HG02973 (cell line): Measurements from ENCODE around the gene TUBGCP4.
"Not testable (repeated sequence)": the region's sequence is repeated elsewhere in the genome, so short reads cannot be mapped to it uniquely, and the experiment has no call there.

Experiments used
- ATAC-seq: cut with Tn5 transposase; IDR thresholded peaks from one replicate; pipeline ENCODE4 v1.9.1; 2021; ENCODE audit warnings: moderate library complexity; ENCODE audit not compliant: unreplicated experiment

The TUBGCP4 gene, protein sequence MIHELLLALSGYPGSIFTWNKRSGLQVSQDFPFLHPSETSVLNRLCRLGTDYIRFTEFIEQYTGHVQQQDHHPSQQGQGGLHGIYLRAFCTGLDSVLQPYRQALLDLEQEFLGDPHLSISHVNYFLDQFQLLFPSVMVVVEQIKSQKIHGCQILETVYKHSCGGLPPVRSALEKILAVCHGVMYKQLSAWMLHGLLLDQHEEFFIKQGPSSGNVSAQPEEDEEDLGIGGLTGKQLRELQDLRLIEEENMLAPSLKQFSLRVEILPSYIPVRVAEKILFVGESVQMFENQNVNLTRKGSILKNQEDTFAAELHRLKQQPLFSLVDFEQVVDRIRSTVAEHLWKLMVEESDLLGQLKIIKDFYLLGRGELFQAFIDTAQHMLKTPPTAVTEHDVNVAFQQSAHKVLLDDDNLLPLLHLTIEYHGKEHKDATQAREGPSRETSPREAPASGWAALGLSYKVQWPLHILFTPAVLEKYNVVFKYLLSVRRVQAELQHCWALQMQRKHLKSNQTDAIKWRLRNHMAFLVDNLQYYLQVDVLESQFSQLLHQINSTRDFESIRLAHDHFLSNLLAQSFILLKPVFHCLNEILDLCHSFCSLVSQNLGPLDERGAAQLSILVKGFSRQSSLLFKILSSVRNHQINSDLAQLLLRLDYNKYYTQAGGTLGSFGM

DNA sequence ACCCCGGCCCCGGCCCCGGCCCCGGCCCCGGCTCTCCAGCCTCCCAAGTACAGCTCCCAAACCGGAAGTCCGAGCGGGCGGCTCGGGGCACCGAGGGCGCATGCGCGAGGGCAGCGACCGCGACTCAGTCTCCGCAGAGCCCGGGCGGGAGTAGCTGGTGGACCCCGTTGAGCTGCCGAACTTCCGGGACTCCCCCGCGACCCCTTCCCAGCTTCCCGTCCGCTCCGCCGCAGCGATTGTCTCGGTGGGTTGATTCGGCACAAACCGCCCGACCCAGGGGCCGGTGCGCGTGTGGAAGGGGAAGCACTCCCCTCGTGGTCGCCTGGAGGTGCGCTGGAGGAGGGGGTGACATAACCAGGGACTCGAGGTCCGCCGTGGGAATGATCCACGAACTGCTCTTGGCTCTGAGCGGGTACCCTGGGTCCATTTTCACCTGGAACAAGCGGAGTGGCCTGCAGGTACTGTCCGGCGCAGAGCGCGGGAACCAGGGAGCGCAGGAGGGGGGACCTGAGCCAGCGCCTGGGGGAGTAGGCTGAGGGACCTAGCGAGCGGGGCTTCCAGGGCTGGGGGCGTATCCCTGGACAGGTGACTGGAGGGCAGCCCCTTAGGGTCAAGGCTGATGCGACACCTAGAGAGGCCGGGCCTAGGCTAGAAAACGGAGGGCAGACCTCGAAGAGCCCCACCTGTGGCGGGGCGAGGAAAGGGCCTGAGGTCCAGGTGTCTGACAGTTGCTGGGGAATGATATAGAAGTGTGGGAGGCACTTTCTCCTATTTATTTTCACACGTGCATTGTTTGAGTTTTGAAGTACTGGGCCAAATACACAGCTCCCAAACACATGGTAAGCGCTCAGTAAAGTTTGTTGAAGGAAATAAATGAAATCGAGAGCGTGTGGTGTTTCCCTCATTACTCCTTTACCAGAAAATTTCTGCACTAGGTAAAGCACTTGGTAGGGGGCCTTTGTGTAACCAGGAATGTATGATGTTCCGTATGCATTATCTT, at the start of gene TUBGCP4, which contains the start of gene ZSCAN29:
TUBGCP4 (plus strand) TSS at position 127 of the 1,000 bp plus-strand sequence; CDS start at position 381, 254 bp downstream.
ZSCAN29 (minus strand) TSS at position 69 of the 1,000 bp plus-strand sequence. CDS start 1,130 bp downstream, outside the sequence.
- ATAC-seq: peak; percentile 70

DNA sequence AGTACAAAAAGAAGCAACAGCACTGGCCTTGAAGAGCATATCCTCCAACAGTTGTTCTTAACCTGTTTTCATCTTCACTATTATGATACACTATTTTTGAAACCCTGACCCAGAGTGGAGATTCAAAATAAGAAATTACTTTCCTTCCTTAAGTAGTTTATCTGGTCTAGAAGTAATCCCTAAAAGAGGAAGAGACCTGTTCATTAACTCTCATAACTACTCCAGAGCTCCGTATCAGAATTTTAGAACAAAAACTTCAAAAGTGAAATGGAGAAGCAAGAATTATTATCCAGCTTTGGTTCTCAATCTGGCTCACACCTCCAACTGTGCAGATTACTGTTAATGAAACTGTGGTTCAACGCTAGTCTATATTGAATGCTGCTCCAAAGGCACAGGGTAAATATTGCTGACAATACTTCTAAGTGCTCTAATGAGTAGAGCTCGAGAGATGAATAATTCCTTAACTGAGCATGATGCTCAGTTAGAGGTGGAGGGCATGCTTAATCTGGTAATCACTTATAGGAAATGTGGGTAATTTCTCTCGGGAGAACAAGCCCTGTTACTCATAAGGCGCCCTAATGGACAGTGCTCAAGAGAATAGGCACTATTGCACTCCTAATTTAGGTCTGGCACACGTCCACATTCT, 45.7 kb upstream of the TUBGCP4 start:
- no peak for ATAC-seq

DNA sequence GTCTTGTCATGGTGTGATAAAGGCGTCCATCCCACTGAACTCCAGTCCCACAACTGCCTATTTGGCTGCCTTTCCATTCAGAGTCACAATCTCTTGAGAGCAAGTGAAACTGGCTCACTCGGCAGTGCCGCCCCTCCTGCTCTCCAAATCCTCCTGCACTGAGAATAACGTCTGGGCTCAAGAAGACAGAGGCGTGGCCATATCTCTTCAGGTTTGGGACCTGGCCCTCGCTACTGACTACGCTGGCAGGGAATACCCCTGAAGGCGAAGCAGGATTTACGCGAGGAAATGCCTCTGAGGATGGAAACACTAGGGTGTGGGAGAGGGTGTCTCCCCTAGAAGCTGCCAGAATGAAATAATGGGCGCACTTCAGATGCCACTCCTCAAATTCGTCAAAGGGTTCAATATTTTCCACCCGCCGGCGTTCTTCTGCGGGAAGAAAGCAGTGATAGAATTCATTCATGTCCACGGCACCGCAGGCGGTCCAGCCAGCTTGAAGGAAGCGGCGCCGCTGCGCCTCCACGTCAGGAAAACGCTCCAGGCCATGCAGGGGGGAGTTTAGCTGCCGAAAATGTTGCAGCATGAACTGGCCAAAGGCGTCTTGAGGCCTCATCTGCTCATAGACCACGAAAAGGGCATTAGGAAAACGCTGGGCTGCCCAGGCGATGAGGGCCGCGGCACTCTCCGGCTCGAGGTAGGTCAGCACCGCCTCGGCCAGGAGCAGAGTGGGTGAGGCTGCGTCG, 41.5 kb upstream of the TUBGCP4 start:
- no peak for ATAC-seq

DNA sequence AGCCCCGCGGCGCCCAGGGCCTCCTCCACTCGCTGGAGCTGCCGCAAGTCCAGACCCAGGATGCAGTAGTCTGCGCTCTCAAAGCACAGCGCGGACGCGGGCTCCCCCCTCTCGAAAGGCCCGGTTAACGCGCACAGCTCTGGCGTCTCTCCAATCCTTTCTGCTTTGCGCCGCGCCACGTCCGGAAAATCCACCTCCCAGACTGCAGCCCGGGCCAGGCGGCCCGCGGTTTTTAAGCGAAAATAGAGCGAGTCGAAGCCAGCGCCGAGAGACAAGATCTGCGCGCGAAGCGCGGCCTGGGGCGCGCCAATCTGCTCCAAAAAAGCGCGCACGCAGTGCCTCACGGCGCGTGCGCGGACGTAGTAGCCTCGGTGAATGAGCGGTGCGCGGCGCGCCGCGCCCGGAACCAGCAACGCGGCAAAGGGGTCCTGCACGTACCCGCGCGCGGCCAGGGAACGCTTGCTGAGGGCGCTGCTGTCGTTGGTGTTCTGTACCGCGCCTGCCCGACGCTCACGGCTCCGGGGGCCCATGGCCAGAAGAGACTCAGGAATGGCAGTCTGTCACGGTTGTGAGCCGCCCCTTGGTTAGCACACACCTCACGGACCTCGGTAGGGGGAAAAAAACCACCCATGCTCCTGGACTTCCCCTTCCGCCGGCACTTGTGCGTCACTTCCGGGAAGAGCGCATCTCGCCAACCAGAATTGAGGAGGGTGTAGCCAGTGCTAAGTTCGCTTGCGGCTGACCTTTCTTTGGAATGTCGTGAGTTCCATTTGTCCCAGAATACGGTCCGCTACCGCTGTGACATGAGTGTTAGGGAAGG, 40.7 kb upstream of the TUBGCP4 start, which contains the start of gene LCMT2:
LCMT2 (minus strand) TSS at position 614 of the 820 bp plus-strand sequence; CDS start at position 530, 84 bp downstream.
- ATAC-seq: peak; percentile 66

DNA sequence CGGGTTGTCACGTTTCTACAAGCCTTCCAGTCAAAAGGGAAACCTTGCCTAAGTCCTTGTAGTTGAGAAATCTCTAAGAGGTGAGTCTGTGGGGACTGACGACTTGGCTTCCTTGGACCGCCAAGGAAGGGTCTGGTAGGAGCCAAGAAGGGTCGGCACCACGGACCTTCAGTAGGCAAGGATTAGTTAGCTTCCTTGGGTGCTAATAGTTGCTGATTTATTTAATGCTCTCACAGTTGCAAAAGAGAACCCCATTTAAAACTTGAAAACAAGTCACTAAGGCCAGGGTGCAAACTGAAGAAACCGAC, 40.2 kb upstream of the TUBGCP4 start:
- ATAC-seq: peak; percentile 13

DNA sequence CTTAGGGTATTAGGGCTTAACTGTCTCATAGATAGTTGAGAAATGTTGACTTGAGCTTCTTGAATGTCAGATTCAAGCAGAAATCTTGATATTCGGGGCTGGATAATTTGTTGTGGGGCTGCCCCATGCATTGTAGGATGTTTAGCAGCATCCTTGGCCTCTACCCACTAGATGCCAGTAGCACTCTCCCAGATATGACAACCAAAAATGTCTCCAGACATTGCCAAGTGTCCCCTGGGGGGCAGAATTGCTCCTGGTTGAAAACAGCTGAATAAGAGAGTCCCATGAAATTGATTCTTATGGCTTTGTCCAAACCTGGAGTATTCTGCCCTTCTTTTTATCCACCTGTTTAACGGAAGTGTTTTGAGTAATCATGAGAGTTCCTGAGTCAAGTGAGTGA, 24.6 kb upstream of the TUBGCP4 start:
- ATAC-seq: no peak

DNA sequence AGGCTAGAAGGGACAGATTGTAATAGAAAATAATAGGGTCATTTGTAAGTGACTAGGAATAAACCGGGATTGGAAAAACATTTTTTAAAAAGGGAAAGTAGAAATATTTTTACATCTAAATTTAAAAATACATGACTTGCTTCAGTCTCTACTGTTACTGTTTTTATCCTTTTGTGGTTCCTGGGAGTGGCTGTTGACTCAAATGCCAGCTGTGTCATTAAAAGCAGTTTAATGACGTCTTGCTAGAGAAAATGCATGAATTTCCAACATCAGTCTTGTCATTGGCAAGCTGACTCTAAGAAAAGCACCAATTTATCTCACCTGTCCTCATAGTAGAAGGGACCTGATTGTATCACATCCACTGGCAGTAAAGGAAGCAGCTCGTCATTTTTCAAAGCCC, 23.8 kb upstream of the TUBGCP4 start:
- no peak for ATAC-seq

DNA sequence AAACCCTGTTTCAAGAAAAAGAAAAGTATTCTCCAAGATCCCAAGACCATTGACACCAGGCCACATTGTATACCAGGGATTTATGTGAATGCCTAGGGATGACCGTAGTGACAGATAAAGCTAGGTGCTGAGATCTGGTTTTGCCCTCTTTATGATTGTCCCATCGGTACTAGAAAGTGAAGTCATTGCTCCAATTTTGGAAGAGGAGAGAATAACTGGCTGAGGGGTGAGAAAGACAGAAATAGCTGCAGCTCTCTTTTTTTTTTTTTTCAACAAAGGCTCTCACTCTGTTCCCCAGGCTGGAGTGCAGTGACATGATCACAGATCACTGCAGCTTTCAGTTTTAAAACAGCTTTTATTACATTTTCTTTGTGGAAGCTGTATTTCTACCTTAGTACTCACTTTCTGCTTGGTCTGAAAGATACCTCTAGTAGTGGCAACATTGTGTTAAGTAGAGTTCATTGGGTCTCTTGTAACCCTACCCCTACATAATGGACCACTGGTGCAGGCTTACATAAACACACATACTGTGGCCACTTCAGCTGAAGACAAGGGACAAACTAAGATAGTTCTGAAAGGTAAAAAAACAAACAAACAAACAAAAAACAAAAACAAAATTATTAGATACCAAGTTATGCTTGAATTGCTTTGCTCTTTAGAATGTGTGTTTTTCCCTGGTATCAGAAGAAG, 18.1 kb upstream of the TUBGCP4 start:
- ATAC-seq: no peak

DNA sequence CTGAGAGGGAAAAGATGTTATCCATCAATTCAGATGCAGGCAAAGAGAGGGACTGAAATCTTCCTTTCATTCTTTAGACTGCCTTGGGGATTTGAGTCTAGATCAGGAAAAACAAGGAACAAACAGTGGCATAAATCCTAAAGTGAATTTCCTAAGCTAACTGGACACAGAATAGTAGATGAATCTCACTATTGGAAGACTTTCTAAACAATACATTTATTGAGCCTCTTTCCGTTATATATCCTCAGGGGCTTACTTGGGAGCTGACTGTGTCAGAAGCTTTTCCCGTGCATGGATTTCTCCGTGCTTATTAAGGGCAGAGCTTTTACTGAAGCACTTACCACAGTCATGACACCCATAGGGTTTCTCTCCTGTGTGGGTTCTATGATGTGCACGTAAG, 10.1 kb upstream of the TUBGCP4 start:
- no peak for ATAC-seq

DNA sequence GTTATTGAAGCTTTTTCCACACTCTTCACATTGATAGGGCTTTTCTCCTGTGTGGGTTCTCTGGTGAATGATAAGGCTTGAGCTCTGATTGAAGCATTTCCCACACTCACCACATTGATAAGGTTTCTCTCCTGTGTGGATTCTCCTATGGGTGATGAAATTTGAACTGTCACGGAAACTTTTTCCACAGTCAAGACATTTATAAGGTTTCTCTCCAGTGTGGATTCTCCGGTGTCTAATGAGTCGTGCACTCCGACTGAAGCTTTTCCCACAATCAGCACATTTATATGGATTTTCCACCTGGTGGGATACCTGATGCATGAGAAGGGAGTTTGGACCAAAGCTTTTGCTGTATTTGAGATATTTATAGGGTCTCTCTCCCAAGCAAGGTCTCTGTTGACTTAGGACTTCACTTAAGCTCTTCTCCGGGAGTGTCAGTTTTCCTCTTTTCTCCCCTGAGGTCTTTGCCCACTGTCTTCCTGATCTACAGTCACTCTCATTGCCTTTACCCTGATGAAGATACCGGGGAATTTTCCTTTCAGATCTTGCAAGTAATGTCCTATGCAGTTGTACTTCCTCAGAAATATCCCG, 9.5 kb upstream of the TUBGCP4 start:
- ATAC-seq: no peak

DNA sequence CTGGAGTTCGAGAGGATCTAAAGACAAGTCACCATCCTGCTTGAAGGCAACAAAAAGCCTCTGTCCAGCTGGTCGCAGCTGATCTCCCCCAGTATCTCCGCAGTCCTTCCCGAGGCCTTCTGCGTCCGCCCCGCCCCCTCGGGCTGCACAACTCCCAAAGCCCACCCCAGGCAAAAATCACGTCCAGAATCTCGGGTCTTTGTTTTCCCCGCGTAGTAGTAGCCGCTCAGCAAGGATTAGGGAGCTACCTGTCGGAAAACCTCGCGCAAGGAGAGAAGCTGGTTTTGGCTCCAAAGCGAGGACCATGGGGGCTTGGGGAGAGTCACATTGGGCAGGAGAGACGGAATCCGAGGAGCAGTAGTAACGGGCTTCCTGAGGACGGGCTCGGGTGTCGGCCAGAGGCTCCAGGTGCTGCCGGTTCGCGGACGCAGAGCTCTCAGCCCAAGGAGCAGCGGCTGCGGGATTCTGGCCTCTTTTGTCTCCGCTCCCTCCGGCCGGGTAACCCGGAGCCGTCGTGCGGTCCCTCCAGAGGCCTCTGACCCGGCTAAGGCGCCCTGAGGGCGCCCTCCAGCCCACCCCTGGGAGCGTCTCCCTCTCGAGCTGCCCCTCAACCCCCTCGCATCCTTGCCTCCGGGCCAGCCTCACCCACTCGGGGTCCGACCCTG, 459 bp upstream of the TUBGCP4 start:
- peak; percentile 22 for ATAC-seq

DNA sequence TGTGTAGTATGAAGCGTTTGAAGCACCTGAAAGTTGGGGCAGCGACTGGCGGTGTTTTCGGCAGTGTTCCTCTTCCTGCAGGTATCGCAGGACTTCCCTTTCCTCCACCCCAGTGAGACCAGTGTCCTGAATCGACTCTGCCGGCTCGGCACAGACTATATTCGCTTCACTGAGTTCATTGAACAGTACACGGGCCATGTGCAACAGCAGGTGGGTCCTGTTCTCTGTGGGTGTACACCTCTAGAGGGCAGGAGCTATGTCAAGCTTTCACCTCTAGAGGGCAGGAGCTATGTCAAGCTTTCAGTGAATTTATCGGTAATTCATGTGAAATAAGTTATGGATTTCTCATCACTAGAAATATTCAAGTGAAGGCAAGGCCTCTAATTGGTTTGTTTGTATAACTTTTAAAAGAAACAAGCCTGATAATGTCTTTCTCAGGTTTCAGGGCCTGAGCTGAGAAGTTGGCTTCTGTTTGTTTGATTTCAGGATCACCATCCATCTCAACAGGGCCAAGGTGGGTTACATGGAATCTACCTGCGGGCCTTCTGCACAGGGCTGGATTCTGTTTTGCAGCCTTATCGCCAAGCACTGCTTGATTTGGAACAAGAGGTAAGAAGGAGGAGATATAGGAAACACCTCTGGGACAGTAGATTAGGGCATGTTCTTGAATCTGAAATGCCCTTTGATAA, 5.3 kb downstream of the TUBGCP4 start:
- no peak for ATAC-seq

DNA sequence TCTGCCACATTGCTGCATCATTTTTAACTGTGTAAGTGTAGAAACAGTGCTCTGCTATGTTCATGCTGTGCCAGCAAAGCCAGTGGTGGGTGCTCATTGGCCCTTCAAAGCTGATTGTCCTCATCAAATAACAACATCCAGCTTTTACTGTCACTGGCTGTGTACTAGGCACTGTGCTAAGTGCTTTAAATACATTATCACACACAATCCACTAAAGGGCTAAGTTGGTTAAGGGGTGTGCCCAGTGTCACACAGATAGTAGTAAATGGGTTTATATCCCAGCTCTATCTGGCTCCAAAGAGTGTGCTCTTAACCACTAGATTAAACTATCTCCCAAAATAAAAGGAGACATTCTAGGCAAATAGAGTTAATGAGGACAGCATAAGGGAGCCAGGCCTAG, 7.7 kb downstream of the TUBGCP4 start:
- no peak for ATAC-seq

DNA sequence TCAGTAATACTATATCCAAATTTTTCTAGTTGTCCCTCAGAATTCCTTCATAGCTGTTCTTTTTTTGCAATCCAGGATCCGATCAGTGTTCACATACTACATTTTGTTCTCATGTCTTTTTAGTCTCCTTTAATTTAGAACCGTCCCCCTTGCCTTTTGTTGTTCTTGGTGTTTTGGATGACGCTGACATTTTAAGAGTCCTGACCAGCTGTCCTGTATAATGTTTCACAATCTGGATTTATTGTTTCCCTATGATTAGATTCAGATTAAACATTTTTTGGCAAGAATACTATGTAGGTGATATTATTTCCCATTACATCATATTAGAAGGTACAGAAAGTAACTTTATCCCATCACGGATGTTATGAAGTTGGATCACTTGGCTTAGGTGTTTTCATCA, 11.4 kb downstream of the TUBGCP4 start:
- ATAC-seq: no peak

DNA sequence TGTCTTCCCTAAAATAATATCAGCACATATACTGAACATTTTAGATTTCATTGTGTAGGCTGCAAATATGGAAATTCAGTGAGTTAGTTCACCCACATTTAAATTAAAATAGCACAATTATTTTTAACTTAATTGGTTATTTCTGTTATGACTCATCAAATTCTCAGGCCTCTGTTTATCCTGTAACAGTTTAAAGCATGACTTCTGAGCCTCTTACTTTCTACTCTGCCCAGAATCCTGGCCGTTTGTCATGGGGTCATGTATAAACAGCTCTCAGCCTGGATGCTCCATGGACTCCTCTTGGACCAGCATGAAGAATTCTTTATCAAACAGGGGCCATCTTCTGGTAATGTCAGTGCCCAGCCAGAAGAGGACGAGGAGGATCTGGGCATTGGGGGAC, 12.2 kb downstream of the TUBGCP4 start:
- ATAC-seq: no peak

DNA sequence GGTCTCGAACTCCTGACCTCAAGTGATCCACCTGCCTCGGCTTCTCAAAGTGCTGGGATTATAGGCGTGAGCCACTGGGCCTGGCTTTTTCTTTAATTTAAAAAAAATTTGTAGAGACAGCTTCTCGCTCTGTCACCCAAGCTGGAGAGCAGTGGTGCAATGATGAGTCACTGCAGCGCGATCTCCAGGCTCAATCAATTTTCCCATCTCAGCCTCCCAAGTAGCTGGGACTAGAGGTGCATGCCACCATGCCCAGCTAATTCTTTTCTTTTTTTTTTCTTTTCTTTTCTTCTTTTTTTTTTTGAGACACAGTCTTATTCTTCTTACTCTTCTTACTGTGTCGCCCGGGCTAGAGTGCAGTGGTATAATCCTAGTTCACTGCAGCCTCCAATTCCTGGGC, 19.8 kb downstream of the TUBGCP4 start:
- ATAC-seq: no peak

DNA sequence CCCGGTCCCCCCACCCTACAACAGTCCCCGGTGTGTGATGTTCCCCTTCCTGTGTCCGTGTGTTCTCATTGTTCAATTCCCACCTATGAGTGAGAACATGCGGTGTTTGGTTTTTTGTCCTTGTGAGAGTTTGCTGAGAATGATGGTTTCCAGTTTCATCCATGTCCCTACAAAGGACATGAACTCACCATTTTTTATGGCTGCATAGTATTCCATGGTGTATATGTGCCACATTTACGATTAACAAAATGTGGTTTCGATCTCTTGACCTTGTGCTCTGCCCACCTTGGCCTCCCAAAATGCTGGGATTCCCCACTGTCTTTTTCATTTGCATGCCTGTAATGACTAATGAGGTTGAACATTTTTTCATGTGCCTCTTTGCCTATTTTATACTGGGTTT, 22.7 kb downstream of the TUBGCP4 start:
- ATAC-seq: not testable (repeated sequence)
